HG02623 (cell line): ENCODE results near the gene PRTG.
"Not testable (repeated sequence)": the region's sequence is repeated elsewhere in the genome, so short reads cannot be mapped to it uniquely, and the experiment has no call there.

Experiments
- ATAC-seq: cut with Tn5 transposase; IDR thresholded peaks from one replicate; pipeline ENCODE4 v1.9.1; 2021; ENCODE audit warnings: moderate library complexity; ENCODE audit not compliant: unreplicated experiment

PRTG gene

DNA sequence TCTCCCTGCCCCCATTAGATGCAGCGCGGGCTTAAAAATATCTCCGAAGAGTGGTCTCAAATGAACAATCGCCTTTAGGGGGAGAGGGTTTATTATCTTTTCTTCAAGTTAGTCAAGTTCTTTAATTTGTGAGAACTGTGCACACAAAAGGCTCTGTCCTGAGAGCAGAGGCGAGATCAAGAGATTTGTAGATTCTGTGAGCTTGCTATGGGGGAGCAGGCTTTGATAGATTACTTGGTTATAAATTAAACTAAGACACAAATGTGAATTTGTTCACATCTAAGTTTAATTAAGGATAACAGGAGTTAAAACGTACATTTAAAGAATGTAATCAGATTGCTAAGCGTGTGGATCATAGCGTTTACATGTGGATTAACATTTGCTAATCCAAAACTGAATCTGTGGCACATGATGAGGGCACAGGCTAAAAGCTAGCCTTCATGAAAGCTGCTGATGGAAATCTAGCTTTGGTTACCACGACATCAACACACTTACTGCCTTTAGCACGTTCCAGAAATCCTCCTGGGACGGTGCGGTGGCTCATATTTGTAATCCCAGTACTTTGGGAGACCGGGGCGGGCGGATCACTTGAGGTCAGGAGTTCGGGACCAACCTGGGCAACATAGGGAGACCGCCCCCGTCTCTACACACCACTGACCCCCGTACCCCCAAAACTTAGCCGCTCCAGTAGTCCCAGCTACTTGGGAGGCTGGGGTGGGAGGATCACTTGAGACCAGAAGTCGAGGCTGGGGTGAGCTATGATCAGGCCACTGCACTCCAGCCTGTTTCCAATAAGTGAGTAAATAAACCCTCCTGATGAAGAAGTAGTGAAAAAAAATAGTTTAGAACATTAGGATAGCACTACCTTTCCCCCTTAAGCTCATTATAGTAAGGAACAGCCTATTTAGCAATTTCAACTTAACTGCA is 1.0 kb upstream of the PRTG start:
- no peak for ATAC-seq

DNA sequence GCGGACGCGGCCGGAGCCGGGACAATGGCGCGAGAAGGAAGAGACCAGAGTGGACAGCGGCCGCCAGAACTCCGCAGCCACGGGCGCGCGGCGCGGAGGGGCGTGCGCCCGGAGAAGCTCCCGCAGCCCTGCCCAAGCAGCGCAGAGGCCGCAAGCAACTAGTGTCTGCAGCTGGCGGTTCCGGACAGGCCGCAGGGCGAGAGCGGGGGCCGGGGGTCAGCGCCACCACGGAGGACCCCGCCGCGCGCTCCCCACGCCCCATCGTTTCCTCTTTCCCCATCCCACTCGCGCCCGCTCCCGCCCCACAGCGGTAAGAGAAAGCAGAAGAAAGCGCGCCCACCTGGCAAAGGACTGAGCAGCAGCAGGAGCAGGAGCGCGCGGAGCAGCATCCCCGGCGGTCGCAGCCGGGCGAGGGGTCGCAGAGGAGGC is 440 bp downstream of the PRTG start:
- no peak for ATAC-seq

DNA sequence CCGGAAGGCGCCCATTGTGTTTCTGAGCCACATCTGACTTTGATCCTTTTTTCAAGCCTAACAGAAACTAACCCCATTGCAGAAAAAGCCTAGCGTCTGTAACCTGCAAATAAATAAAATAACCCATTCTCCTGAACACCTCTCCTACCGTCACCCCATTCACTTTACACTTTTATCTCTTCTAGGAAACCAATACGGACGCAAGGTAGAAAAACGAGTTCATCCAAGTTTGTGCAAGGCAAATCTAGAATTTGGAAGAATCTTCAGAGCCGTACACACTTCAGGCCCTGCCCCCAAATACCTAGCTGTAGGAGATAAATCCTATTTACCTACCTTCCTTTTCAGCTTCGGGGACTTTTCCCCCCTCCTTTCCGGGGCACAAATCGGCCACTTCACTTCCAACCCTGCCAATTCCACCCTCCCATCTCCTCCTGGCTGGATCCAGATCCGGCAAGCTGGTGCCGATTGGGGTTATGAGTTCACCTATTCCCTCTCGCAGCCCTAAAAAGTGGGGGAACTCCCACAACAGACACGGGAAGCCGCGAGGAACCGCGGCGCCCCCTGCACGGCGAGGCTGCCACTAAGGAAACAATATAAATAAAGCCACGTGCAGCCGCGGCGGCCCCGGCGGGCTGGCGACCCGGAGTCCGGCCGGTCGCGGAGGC is 987 bp downstream of the PRTG start:
- no peak for ATAC-seq

DNA sequence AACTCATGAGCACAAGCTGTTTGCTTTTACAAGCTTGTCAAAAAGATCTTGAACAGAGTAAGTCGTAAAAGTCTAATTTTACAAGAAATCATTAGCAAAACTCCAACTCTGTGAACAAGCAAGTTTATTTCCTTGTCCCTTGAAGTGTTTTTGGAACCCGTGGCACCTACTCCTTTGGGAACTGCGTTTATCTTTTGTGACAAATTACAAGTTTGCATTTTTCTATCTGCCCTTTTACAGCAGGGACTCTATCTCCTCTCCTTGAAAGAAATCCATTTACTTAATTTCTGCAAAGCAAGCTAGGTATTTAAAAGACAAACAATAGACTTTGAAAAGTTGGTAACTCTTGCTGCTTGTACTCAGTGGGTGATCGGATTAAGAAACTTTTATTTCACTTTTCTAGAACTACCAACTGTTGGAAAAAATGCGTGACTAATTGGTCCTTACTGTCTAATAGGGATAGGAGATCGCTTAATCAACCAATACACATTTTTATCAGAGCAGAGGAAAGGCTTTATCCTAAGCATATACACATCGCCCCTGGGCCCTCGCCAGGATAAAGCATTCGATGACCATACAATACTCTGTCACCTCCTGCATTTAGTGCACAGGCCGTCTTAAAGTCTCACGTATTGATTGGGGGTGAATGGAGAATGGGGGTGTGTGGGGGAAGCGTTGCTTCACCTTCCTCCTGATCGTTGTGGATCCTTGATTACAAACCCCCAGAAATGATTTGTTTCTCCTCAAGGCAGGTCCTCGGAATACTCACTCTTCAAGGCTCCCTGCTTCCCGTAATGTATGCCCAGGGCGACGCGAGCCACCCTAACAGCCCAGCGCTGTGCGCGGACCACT is 1.7 kb downstream of the PRTG start:
- ATAC-seq: no peak

DNA sequence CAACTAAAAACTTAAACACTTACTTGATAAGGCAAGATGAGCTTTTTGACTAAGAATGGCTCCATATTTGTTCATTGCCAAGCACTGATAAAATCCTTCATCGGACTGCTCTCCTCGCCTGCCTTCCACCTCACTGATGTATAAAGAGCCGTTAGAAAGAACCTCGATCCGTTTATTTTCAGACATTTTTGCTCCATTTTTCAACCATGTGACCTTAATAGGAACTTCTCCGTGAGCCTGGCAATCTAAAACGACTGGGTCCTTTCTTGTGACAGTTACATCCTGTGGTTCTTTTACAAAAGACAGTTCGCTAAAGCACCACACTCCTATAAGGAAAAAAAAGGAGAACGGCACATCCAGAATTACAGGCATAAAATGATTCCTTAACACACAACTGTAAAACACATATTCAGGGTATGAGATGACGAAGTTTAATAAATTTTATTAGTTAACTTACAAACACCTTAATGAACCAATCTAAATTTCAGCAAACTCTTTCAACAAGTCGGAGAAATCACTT is 2.5 kb downstream of the PRTG start:
- no peak for ATAC-seq

DNA sequence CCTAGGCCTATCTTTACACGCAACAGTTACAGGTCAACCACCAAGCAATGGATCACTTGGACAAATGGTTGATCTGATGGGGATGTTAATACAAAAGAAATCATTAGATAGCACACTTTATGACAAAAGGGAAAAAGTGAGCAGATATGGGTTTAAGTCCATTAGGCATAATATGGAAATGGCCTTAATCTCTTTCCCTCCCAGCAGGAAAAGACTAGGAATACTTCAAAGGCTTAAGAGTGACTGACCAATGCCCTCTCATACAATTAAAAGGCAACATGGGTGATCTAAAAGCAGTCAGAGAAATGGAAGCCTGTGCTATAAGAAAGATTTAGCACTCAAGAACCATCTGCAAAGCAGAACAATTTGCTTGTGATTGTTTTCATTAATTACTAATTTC is 3.3 kb downstream of the PRTG start:
- no peak for ATAC-seq

DNA sequence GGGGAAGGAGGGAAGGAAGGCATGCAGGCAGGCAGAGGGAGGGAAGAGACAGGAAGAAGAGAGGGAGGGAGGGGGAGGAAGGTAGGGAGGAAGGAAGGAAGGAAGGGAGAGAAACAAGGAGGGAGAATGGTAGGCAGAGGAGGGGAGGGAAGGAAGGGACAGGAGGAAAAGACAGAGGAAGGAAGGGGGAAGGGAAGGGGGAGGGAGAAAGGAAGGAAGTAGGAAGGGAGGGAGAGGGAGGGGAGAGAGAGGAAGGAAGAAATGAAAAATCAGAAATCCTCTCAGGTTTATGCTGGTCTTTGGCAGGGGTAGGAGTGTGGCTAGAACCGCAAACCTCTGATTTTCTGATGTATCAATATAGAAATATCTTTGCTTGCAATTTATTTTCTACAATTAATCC is 4.2 kb downstream of the PRTG start:
- ATAC-seq: no peak

DNA sequence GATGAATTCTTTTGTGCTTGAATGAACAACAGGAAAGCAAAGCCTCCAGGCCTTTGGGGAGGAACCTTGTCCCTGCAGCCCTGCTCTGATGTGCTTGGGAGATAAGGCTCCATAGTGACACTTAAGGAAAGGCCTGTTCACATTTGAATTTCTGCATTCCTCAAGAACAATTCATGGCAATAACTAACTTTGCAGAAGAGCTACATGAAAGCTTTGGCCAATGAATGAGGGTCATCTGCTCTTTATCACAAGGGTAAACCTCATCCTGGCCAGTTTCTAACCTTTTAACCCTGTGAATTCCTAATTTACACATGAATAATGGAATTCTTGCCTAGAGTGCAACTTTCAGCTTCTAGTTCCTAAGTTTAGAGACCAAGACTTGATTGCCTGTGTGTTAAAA is 5.6 kb downstream of the PRTG start:
- ATAC-seq: no peak

DNA sequence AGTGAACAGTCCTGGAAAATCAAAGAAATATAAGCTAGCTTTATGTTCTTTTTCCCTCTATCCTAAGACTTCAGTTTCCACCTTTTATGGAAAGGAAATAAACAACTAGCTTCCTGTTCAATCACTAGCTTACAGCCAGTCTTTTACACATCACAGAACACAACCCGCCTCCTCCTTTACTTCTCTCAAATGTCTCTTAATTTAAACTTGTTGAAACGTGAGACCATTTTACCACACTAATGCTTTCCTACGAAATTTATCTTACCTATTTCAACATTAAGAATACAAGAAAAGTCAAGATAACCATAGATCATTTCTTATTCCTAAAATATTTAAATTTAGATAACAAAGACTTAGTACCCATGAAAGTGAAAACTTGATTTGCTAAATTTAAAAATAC is 6.2 kb downstream of the PRTG start:
- no peak for ATAC-seq

DNA sequence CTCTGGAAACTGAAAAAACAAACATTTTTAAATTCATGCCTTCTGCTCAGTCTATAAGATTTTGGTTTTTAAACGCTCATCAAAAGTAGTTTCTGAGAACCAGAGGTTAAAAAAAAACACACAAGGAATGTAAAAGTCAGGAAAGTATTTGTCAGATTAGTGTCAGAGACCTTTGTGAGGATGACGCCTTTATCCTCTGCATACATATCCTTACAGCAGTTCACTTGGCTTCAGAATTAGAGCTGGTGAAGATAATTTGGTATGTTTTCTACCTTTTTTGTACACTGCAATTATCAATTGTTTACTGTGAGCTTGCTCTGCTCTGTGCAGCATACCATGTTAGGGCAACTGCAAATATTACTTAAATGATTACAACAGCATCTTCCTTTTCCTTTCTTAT is 8.3 kb downstream of the PRTG start:
- no peak for ATAC-seq

DNA sequence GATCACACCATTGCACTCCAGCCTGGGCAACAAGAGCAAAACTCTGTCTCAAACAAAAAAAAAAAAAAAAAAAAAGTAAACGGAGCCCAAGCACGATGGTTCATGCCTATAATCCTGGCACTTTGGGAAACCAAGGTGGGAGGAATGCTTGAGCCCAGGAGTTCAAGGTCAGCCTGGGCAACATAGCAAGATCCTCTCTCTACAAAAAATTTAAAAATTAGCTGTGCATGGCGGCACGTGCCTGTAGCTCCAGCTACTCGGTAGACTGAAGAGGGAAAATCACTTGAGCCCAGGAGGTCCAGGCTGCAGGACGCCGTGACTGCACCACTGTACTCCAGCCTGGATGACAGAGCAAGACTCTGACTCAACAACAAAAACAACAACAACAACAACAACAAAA is 9.5 kb downstream of the PRTG start:
- ATAC-seq: not testable (repeated sequence)

DNA sequence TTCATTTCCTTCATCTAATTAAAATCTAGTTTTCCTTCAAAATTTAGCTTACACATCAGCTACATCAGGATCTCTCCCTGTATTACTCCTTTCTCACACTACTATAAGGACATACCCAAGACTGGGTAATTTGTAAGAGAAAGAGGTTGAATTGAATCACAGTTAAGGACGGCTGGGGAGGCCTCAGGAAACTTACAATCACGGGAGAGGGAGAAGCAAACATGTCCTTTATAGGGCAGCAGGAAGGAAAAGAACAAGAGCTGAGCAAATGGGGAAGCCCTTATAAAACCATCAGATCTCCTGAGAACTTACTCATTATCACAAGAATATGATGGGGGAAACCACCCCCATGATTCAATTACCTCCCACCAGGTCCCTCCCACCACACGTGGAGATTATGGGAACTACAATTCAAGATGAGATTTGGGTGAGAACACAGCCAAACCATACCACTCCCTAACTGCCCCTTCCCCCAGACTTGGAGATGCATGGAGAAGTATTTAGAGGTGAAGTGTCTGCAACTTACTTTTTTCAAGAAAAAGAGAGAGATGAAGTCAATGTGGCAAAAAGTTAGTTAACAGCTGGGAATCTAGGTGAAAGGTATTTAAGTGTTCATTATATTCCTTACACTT is 21.3 kb downstream of the PRTG start:
- no peak for ATAC-seq

DNA sequence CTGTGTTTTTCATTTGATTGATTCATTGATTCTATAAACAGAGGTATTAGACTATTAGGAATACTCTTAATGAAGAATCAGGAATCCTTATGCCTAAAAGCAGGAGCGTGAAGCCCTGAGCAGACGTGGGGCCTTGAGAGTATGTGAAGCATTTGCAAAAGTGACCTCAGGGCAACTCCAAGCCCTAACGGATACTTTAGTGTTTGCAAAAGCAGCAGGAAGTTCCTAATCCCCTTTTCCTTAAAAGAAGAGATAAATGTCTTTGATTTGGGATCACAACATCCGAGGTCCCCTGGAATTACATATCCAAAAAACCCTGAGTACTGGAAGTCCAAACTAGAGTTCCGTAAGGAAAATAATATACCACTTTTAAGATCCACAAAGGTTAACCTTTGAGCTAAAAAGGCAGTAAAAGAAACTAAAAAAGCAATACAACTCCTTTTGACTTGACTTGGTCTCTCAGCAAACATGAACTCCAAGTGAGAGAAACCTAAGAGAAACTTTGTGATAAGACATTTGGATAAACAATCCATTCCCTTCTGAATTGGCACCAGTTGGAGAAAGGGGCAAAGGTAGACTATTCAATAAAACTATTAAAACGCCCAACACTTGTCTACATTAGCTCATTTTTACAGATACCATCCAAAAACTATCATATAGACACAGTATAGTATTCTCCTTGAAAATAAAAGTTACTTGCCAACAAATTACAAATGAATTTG is 27.4 kb downstream of the PRTG start:
- ATAC-seq: no peak

DNA sequence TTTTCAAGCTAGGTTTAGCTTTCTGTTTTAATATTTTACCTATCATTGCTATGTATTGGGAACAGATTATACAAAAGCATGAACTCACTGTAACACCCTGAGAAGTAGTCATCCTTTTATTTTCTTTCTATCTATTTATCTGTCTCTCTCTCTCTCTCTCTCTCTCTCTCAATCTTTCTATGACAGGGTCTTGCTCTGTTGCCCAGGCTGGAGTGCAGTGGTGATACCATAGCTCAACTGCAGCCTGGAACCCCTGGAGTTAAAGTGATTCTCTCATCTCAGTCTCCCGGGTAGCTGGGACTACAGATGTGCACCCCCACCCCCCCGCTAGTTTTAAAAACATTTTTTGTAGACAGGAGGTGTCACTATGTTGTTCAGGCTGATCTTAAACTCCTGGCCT is 28.9 kb downstream of the PRTG start:
- no peak for ATAC-seq

DNA sequence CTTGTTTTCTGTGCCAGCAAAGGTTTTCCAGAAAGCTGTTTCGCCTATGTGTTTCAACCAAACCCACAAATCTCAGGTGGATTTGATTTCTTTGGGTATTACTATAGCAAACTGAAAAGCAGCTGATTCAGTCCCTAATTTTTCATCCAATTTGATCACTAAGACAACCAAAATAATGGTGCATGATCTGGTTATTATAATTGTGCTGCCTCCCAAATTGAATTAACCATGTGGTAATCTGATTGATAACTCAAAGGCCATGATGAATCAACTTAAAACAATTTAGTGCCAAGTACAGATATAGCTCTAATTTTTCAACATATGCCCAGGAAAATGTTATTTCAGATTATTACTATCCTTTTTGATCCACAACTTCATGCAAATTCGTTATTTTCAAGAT is 30.6 kb downstream of the PRTG start:
- ATAC-seq: no peak

DNA sequence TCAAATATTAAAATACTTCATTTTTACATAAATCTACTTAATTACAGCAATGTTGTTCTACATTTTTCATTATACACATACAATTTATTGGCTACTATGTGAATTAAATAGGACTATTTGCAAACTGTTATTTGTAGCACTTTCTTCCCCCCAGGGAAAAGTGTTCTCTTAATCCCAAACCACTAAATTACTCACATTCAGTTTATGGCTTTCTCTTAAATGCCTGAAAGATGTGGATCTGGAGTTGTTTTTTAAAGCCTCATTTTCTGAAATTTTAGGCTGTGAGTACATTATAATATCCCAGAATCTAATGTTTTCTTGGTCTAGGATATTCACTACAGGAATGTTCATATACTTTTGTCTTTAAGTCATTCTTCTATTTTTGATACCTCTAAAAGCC is 32.7 kb downstream of the PRTG start:
- ATAC-seq: no peak

DNA sequence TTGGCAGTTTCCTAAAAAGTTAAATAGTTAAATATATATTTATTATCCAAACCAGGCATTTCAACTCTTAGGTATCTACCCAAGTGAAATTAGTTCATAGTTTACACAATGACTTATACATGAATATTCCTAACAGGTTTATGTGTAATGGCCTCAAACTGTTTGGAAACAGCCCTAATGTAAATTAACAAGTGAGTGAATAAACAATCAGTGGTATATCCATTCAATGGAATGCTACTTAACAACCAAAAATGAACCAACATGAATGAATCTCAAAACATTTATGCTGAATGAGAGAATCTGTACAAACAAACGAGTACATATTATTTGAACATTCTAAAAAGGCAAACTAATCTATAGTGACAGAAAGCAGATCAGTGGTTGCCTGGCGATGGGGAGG is 33.5 kb downstream of the PRTG start:
- no peak for ATAC-seq

DNA sequence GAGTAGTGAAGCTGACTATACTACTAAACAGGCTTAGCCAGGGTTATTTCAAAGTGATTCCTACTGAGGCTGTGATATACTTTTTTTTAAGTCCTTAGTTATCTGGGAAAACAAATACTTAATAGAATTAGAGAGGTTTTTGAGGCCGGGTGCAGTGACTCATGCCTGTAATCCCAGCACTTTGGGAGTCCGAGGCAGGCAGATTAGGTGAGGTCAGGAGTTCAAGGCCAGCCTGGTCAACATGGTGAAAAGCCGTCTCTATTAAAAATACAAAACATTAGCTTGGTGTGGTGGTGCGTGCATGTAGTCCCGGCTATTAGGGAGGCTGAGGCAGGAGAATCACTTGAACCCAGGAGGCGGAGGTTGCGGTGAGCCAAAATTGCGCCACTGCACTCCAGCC is 34.2 kb downstream of the PRTG start:
- ATAC-seq: no peak

DNA sequence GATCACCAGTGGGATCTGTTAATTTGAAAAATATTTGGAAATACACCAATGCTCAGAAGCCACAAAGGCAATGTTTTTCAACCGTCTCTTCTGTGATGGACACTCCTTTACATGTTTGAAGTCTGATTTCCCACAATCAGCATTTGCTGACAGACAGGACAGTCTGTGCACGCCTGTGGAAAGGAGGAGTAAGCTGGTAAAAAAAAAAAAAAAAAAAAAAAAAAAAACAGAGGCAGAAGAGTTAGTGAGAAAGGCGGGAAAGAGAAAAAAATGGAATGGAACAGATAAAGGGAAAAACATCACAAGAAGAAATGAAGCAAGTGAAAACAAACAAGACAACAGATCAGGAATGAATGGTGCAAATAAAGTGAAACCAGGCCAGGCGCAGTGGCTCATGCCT is 35.0 kb downstream of the PRTG start:
- no peak for ATAC-seq

DNA sequence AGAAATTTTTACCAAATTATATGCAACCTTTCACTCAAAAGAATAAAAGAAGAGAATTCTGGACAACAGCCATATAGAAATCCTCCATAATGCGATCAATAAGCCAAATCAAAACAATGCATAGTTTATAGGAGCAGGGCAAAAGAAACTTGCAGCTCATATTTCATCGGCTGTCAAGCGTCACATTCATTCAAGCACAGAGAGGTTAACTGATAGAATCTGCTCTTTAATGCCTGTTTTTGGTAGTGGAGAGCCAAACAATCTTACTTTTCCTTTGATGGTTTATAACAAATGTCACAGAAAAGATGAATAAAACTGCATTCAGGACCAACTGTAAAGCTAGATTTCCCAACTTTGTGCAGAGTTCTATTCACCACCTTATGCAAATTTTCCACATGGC is 35.4 kb downstream of the PRTG start:
- no peak for ATAC-seq
